GM19035 (cell line): ENCODE measurements around the gene ZACN.
"Not testable (repeated sequence)": the region's sequence is repeated elsewhere in the genome, so short reads cannot be mapped to it uniquely, and the experiment has no call there.

Source experiments
- ATAC-seq: cut with Tn5 transposase; IDR thresholded peaks from one replicate; pipeline ENCODE4 v1.9.1; 2021; ENCODE audit not compliant: unreplicated experiment

The ZACN gene

DNA sequence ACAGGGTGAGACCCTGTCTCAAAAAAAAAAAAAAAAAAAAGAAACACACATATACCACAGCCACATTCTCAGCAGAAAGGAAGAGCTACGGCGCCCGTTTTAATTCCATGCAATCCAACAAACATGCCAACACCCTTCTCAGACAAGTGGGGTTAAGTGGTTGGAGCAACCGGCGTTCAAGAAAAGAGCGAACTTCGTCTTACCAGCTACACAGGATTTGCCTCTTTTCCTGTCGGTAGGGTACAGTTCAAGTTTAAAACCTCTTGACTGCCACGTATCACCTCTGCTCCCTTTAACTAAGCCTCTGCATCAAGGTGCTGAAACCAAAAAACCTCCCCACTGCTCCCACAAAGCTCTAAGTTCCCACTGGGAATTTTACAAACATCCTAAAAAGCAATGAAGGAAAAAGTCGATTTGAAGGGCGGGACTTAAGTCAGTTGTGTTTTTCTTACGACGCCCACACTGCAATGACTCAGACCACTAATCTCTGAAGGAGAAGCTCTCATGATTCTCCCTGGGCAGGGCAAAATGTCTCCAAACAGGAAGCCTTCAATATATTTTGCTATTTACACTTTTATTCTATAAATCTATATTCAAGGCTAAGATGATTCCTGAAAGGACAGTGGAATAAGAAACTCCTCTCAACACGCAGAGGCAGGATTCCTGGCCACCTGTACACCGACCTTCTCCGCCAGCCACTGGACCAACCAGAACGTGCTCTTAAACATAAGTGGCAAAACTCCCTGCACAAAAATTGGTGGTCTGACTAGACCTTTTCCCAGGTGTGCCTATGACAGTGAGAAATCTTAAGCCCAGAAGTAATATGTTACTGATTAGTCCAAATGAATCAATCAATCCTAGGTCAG is 25.5 kb upstream of the ZACN start:
- ATAC-seq = no peak

DNA sequence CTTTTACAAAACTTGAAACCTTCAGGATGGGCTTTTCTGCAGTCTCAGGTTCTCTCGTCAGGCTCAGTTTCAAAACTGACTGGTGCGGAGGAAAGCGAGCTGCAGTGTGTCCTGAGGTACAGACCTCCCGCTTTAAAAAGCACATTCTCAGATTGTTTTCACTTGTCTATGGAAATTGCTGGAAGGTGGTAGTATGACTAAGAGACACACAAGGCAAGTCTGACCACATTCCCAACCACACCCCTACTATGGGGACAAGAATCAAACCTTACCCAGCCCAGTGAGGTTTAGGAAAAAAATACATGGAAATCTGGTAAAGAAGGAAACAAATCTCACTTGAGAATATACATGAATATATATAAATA is 24.9 kb upstream of the ZACN start:
- no peak for ATAC-seq

GRCh38 chr17:76056882-76057281 is 22.1 kb upstream of the ZACN start:
- ATAC-seq = no peak

DNA sequence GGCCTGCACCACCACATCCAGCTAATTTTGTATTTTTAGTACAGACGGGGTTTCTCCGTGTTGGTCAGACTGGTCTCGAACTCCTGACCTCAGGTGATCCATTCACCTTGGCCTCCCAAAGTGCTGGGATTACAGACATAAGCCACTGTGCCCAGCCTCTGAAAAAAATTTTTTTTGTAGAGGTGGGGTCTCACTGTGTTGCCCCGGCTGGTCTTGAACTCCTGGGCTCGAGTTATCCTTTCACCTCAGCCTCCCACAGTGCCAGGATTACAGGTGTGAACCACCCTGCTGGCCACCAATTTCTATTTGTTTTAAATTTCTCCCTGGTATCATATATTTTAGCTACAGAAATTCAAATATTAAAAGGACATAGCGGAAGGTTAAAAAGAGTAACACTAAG is 20.7 kb upstream of the ZACN start:
- ATAC-seq = not testable (repeated sequence)

- ATAC-seq = no peak
Observed at GRCh38 chr17:76063875-76064546, 15.0 kb upstream of the ZACN start.

DNA sequence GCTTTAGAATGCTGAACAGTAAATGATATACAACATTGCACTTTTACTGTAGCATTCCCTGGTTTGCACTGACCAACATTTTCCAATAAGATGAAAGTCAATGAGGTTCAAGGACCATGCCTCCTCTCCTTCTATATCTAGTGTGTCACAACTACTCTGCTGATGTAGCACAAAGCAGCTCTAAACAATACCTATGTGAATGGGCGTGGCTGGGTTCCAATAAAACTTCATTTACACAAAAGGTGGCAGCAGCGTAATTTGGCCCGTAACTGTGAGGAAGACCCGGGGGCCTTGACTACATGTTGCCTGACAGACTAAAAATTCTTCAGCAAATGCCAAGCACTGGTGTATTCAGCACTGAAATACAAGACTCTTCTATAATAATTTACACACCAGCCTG is 13.2 kb upstream of the ZACN start:
- ATAC-seq = no peak

DNA sequence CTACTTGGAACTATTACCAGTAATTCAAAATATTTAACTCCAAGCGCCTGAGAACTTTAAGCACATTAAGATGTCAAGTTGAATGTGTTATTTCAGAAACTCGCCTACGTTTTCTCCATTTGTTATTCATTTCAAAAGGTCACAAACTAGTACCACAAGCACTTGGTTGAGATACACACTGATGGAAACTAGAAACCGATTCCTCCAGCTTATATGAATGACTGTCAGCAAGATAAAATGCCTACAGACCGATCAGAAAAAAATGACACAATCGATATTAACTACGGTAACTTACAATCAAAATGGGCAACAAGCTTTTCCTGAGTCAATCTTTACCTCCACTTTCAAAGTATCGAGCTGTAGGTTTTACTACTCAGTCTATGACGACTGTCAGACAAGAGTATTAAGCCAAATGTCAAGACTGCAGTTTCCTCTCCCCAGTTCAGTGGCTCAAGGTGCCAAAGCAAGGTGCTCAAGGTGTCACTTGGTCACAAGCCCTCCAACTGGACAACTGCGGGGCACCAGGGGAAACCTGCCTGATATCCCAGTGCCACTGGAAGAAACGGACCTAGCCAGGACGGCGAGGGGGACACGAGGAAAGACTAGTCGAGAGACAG is 7.3 kb upstream of the ZACN start:
- ATAC-seq = no peak

DNA sequence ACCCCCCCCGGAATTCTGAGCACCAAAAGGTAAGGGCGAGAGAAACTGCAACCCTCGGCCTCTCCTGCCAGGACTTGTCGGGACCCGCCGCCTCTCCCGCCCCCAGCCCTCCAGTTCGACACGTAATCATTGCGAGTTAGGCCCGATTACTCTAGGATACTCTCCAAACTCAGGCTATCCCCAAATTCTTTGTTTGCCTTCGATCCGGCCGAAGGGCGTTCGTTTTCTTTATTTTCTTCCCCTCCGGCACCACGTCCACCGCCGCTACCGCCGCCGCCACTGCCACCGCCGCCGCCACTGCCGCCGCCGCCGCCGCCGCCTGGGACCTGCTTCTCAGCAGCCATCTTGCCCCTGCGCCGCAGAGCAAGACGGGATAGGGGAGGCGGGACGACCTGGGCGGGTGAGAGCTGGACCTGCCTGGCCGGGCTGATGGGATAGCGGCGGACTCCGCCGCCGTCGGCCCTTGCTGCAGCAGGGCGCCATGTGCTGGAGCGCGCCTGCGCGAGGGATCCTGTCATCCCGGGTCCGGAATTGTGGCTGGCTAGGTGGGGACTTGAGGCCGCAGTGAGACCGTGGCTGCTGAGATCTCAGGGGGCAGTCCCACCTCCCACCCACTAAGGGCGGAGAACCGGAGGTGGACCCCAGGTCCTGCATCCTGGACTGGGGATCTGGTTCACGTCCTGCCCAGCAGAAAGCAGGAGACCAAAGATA is 6.7 kb upstream of the ZACN start, which contains the start of gene SRP68:
Gene SRP68 (minus strand): TSS at position 370 of the 711 bp plus-strand sequence. CDS start 26 bp downstream, at position 344.
- peak; percentile 97 for ATAC-seq

DNA sequence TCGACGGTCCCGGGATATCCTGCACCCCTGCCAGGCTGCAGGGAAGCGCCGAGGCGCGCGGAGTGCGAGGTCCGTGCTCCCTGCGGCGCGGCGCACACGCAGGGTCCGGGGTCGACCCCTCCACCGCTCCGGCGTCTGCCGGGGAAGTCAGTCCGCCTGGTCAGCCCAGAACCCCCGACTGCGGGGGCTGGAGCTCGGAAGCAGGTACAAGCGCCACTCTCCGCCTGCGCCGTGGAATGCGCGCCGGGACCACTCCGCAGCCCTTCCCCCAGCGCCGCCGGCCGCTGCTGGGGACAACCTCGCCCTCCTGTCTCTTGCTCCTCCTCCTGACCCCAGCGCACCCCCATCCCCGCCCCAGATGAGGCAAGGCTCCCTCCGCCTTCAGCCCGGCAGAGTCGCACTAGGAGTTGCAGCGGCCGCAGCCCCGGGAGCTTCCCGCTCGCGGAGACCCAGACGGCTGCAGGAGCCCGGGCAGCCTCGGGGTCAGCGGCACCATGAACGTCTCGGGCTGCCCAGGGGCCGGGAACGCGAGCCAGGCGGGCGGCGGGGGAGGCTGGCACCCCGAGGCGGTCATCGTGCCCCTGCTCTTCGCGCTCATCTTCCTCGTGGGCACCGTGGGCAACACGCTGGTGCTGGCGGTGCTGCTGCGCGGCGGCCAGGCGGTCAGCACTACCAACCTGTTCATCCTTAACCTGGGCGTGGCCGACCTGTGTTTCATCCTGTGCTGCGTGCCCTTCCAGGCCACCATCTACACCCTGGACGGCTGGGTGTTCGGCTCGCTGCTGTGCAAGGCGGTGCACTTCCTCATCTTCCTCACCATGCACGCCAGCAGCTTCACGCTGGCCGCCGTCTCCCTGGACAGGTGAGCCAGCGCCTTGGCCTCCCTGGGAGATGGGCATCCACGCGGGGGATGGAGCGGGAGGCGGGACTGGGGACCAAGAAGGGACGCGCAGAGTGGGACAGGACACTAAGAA is 4.3 kb upstream of the ZACN start, which contains the start of gene GALR2:
Gene GALR2 (plus strand): TSS at position 392 of the 974 bp plus-strand sequence. CDS start 103 bp downstream, at position 495.
- ATAC-seq = no peak

DNA sequence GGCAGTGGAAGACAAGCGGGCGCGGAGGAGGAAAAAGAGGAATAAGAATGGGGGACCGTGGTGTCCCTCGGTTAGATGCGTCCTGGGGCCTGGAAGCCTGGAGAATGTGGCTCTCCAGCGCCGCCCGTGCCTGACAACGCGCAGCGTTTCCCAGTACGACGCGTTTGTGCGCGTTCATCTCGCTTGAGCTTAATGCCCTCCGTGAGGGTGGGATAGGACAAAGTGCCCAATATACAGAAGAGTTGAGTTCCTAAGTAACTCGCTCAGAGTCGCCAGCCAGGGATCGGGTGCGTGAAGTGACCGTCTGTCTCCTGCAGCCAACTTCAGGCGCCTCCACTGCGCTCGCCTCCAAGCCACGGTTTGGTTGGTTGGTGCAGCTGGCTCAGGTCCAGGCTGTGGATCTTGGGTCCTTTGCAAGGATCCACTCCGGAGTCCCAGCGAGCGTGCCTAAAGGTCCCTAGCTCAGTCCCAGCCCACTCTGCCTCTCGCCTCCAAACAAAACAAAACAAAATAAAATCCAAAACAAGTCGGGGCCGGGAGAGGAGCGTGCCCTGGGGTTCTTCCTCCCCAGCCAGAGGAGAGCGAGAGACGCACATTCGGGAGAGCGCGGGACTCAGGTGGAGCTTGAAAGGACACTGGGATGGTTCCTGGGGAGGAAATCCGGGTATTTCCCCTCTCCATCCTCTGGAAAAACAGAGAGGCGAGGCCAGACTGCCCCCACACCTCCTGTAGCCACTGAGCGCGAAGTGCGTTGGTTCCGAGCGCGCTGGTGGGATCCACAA is 3.4 kb upstream of the ZACN start:
- no peak for ATAC-seq

DNA sequence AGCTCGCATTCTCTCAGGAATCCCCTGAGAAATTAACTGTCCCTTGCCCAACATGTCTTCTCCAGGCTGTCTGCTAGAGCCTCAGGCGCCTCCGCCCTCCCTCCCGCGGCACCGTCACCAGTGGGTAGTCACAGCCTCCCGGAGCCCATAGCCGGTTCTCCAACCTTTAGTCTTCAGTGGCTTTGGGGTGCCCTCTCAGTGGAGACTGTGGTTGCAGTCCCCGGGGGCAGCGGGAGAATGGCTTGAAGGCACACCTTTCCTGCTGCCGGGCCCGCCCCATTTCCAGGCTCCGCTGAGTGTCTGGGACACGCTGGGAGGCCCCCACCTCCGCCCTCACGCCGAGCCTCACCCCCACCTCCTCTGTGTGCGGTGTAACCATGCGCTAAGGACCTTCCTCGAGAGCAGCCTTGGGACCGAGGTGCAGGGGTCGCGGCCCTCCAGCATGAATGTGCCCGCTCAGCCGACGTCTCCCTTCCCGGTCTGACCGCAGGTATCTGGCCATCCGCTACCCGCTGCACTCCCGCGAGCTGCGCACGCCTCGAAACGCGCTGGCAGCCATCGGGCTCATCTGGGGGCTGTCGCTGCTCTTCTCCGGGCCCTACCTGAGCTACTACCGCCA is 2.7 kb upstream of the ZACN start:
- no peak for ATAC-seq

DNA sequence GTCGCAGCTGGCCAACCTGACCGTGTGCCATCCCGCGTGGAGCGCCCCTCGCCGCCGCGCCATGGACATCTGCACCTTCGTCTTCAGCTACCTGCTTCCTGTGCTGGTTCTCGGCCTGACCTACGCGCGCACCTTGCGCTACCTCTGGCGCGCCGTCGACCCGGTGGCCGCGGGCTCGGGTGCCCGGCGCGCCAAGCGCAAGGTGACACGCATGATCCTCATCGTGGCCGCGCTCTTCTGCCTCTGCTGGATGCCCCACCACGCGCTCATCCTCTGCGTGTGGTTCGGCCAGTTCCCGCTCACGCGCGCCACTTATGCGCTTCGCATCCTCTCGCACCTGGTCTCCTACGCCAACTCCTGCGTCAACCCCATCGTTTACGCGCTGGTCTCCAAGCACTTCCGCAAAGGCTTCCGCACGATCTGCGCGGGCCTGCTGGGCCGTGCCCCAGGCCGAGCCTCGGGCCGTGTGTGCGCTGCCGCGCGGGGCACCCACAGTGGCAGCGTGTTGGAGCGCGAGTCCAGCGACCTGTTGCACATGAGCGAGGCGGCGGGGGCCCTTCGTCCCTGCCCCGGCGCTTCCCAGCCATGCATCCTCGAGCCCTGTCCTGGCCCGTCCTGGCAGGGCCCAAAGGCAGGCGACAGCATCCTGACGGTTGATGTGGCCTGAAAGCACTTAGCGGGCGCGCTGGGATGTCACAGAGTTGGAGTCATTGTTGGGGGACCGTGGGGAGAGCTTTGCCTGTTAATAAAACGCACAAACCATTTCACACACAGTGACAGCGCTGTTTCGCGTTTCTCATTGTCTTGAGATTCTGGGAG is 2.0 kb upstream of the ZACN start:
- ATAC-seq = no peak

DNA sequence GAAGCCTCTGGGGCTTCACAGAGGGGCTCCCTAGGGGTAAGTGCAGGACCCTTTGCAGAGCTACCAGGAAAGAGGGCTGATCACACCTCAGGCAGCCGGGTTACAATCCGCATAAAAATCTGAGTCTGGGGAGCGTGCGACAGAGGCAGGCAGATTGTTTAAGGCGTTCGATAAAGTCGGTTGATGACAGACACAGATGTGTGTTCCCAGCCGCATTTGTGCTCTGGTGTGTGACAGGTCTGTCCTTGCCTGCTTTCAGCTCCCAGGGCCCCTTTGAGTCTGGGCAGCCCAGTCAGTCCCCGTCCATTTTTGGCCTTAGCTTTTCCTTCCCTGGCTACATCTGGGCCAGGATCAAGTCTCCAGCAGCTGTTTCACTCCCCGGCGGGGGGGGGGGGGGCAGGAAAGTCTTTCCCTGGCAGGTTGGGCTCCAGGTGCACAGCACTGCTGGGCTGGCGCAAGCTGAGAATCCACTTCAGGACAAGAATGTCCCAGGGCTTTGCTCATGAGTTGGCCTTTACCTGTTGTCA is 1.3 kb upstream of the ZACN start:
- no peak for ATAC-seq

DNA sequence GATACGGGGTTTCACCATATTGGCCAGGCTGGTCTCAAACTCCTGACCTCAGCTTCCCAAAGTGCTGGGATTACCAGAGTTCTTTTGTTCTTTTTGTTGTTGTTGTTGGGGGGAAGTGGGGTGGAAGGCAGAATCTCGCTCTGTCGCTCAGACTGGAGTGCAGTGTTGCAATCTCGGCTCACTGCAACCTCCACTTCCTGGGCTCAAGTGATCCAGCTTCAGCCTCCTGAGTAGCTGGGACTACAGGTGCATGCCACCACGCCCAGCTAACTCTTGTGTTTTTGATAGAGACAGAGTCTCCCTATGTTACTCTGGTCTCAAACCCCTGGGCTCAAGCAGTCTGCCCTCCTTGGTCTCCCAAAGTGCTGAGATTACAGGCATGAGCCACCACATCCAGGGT is 612 bp upstream of the ZACN start:
- not testable (repeated sequence) for ATAC-seq

DNA sequence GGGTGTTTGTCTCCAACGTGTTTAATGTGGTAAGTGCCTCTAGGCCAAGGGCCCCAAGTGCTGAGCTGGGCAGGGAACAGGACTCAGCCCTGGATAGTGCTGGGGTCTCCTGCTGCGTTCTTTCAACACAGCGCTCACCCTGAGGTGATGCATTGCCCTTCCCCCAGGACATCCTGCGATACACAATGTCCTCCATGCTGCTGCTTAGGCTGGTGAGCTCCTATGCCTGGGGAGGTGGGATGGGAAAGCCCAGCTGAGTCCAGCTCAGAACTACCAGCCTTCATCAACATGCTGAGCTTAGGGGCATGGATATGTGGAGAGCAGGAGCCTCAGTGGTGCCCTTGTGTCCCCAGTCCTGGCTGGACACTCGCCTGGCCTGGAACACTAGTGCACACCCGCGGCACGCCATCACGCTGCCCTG is 563 bp downstream of the ZACN start:
- no peak for ATAC-seq

GRCh38 chr17:76079956-76080767 is 1.2 kb downstream of the ZACN start:
- ATAC-seq = no peak

DNA sequence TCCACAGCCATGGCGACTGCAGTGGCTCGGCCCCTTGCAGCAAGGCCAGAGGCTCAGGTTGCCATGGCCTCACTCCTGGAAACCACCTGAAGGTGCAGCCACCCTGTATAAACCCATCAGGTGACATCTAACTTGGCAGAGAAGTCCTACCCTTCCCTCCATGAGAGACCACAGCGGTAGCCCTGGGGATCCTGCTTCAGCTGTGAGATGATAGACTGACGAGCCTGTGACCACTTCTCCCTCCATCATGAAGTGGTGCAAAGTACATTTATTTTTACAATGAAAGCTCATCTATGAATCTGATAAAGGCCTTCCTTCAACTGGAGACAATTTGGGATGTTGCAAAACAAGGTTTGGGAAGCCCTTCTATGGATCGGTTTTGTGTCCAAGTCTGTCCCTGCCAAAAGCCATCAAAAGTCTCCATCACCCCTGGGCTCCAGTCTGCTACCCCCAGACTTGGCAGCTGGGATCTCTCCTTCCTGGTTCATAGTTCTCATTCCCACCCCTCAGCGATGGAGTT is 1.8 kb downstream of the ZACN start:
- no peak for ATAC-seq
